CD4-positive, alpha-beta T cell treated with Interleukin-10 for 1 hour (primary cell): ENCODE results near the gene CRYGN.

ENCODE experiments used
- DNase-seq: peaks from one replicate; pipeline ENCODE4 v3.0.0-alpha.2; 2020

Gene CRYGN

GRCh38 chr7:151459726-151460473 is 20.0 kb upstream of the CRYGN start:
- no peak for DNase-seq

GRCh38 chr7:151457534-151457933 is 17.6 kb upstream of the CRYGN start:
- DNase-seq = no peak

- DNase-seq = no peak
Measured at GRCh38 chr7:151456782-151457181, 16.8 kb upstream of the CRYGN start.

- DNase-seq = no peak
Measured at GRCh38 chr7:151456276-151456675, 16.3 kb upstream of the CRYGN start.

- DNase-seq = no peak
Measured at GRCh38 chr7:151455690-151456089, 15.7 kb upstream of the CRYGN start.

- no peak for DNase-seq
Measured at GRCh38 chr7:151454932-151455530, 15.1 kb upstream of the CRYGN start.

GRCh38 chr7:151454305-151454704 is 14.4 kb upstream of the CRYGN start:
- DNase-seq = no peak

GRCh38 chr7:151453326-151453791 is 13.4 kb upstream of the CRYGN start:
- no peak for DNase-seq

GRCh38 chr7:151452680-151453325 is 12.9 kb upstream of the CRYGN start:
- DNase-seq = no peak

GRCh38 chr7:151451626-151452571 is 12.0 kb upstream of the CRYGN start:
- DNase-seq = no peak

GRCh38 chr7:151451156-151451555 is 11.2 kb upstream of the CRYGN start:
- no peak for DNase-seq

- DNase-seq = no peak
Measured at GRCh38 chr7:151449990-151450389, 10.0 kb upstream of the CRYGN start.

- DNase-seq = peak; percentile 81
Measured at GRCh38 chr7:151448261-151449252, 8.6 kb upstream of the CRYGN start.

- no peak for DNase-seq
Measured at GRCh38 chr7:151447901-151448260, 7.9 kb upstream of the CRYGN start.

- no peak for DNase-seq
Measured at GRCh38 chr7:151447312-151447711, 7.4 kb upstream of the CRYGN start.

- no peak for DNase-seq
Measured at GRCh38 chr7:151446412-151446811, 6.5 kb upstream of the CRYGN start.

- DNase-seq = no peak
Measured at GRCh38 chr7:151444632-151445031, 4.7 kb upstream of the CRYGN start.

- no peak for DNase-seq
Measured at GRCh38 chr7:151442776-151443496, 3.0 kb upstream of the CRYGN start.

GRCh38 chr7:151440799-151441445 is 981 bp upstream of the CRYGN start:
- DNase-seq = no peak

GRCh38 chr7:151438864-151439601 is 908 bp downstream of the CRYGN start:
- no peak for DNase-seq
